ENCODE results near the gene TFAP2A.
A peak's percentile ranks its signal among the peaks of the same experiment; 100 is the strongest.

Gene TFAP2A

DNA sequence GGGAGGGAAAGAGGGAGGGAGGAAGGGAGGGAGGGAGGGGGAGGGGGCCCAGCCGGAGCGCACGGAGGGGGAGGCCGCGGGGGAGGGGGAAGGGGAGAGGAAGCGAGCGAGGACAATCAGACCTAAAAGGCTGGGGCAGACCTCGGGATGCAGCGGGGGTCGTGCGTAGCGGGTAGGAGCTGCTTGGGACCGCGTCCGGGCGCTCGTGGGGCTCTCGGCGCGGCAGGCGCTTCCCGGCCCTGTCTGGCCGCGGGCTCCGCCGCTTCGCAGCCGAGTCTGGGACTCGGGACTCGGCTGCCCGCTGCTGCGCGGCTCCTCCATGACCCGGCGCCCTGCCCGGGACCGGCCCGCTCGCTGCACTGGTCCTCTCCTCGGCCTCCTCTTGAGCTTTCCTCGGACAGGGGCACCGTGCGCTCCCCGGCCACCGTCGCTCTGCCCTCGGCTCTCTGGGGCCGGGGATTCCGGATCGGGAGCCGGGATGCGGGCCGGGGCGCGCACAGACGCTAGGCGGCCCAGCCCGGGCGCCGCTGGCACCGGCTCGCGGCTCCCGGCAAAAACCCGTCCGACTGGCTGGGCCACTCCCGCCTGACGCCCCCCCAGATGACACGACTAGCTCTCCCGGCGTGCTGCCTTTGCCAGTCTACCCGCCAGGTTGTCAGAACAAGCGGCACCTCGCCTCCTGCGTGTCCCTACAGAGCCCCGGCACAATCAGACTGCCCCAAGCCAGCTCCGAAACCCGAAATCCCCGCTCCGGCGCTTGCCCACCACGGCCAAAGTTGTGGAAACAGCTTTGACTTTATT, 2.2 kb downstream of the TFAP2A start:
- DNase-seq (ENCODE audit: low read depth): peak; percentile 30
- peak overlapping the region; percentile 64 for H3K4me3 ChIP-seq (ENCODE audit: low read depth, low read length)
- TF ChIP-seq, protein P1, sequence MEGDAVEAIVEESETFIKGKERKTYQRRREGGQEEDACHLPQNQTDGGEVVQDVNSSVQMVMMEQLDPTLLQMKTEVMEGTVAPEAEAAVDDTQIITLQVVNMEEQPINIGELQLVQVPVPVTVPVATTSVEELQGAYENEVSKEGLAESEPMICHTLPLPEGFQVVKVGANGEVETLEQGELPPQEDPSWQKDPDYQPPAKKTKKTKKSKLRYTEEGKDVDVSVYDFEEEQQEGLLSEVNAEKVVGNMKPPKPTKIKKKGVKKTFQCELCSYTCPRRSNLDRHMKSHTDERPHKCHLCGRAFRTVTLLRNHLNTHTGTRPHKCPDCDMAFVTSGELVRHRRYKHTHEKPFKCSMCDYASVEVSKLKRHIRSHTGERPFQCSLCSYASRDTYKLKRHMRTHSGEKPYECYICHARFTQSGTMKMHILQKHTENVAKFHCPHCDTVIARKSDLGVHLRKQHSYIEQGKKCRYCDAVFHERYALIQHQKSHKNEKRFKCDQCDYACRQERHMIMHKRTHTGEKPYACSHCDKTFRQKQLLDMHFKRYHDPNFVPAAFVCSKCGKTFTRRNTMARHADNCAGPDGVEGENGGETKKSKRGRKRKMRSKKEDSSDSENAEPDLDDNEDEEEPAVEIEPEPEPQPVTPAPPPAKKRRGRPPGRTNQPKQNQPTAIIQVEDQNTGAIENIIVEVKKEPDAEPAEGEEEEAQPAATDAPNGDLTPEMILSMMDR (conservative IDR thresholded peaks at IDR 0.05; ENCODE audit: low read depth, low read length): no peak

DNA sequence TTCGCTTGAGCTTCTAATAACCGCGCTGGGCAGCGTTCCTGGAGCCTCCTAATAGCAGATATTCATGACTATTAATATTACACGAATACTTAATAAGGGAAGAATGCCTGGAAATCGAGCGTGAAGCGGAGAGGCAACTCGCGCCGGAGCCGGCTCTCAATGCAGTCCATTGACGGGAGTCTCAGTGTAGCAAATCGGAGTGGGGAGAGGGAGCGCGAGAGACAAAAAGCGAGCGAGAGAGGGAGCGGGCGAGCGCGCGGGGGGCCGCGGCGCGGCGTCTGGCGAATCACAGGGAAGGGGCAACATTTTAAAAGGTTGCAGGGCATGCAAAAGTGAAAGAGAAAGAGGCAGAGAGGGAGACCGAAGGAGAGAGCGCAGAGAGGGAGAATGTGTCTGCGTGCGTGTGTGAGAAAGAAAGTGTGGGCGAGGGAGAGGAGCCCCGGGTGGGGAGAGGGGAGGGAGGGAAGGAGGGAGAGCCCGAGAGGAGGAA, 2.9 kb downstream of the TFAP2A start:
- peak overlapping the region; percentile 64 for H3K4me3 ChIP-seq (ENCODE audit: low read depth, low read length)
- TF ChIP-seq, protein P1 (conservative IDR thresholded peaks at IDR 0.05; ENCODE audit: low read depth, low read length): no peak
- peak; percentile 59 for DNase-seq (ENCODE audit: low read depth)

DNA sequence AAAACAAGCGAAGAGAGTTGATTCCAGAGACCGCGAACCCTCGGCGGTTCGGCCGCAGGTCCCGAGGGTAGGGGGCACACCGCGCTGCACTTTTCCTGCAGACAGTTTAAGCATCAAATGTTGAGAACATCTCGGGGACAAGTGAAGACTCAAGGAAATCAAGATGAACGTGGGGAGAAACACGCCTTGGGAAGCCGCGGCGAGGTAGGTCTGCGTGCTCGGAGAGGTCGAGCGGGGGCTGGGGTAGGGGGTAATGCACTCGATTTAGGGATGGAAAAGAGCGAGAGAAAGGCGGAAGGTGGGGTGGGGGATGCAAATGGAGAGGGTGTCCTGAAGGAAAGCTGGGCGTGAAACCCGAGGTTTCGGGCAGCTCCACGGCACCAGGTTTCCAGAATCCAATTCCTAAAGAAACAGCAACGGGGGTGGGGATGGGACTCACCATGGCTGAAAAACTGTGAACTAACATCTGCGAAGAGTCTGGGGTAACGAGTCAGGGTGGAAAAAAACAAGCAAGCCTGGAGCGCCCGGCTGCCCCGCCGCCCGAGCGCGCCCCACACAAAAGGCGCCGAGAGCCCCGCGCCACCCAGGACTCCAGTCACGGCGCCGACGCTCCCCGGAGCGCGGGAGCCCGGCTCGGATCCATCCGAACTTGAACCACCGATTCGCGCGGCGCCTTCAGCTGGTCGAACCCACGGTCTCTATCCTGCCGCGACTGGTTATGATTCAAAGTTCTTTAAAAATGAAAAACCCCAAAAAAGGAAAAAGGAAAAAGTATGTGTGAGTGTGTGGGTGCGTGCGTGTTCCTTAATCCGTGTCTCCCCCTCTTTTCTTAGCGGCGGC, 3.5 kb downstream of the TFAP2A start:
- TF ChIP-seq, protein P1 (conservative IDR thresholded peaks at IDR 0.05; ENCODE audit: low read depth, low read length): no peak
- peak overlapping the region; percentile 64 for H3K4me3 ChIP-seq (ENCODE audit: low read depth, low read length)
- no peak for DNase-seq (ENCODE audit: low read depth)

DNA sequence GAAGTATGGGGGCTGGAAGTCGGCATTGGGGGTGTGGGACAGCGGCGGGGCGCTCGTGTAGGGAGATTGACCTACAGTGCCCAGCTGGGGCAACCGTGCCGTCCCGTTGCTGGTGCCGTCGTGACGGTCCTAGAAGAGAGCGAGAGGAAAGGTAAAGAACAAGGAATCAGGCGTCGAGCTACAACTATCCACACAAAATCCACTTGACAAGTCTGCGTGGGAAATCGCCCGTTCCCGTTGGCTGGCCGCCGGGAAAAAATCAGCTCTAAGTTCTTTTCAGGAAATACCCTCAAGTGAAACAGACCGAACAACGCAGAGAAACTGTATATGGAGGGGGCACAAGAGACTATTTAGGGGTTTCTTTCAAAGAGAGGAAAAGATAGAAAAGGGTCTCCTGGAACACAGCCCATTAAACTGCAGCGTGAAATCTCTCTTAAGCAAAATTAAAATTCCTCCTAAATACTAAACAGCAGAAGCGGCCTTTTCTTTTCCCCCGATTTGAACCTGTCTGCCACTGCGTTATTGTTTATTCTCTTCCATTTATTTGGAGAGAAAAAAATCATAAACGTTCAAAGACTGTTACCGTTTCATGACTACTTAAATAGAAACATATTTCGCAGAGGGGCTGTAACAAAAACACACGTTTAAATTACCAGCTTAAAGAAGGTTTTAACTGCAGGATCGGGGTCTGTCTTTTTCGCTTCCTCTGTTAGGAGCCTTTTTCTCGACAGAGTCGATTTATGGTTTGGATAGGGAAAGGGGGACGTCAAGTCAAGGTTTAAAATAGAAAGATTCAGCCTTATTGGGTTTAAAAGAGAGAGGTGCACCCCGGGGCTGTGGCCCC, 4.4 kb downstream of the TFAP2A start:
- H3K4me3 ChIP-seq (ENCODE audit: low read depth, low read length): no peak overlapping the region
- DNase-seq (ENCODE audit: low read depth): no peak
- TF ChIP-seq, protein P1 (conservative IDR thresholded peaks at IDR 0.05; ENCODE audit: low read depth, low read length): no peak

DNA sequence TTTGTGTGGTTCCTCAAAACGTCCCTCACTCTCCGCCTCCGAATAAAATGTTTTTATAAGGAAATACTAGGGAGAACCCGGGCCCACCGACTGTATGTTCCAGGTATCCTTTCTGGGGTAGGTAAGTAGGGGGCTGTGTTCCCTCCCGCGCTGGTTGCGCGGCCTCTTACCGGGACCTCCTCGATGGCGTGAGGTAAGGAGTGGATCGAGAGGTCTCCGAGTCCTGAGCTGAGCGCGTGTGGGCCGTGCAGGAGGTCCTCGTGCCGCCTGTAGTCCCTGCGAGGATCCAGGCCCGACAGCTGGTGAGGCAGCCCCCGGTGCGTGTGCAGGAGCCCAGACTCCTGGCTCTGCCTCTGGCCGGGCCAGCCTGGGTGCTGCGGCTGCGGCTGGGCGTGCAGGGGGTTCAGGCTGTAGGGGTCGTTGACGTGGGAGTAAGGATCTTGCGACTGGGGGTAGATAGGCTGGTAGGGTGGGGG, 5.1 kb downstream of the TFAP2A start:
- TF ChIP-seq, protein P1 (conservative IDR thresholded peaks at IDR 0.05; ENCODE audit: low read depth, low read length): no peak
- no peak for DNase-seq (ENCODE audit: low read depth)
- H3K4me3 ChIP-seq (ENCODE audit: low read depth, low read length): no peak overlapping the region

DNA sequence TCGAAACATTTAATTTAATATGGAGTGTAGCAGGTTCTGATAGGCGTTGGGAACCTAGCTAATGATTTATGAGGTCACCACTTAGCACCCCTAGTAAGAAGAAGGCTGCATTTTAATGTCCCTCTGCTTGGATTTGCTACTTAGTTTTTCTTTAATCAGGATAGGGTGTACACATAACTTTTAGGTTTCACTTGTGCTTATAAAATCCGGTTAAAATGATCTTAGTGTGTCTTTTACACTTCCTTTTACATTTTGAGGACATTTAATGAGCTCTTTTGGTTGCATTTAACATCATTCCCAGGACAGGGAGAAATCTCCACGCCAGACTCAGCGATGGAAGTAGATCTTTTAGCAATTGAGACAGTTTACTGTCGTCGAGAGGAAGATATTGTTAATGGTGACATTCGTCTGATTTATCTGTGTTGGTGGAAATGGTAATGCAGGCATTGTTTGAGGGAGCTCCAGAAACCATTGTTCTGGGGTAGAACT, 5.6 kb downstream of the TFAP2A start:
- H3K4me3 ChIP-seq (ENCODE audit: low read depth, low read length): no peak overlapping the region
- TF ChIP-seq, protein P1 (conservative IDR thresholded peaks at IDR 0.05; ENCODE audit: low read depth, low read length): no peak
- no peak for DNase-seq (ENCODE audit: low read depth)
